Measurements from ENCODE around the gene DIP2B.

DNA sequence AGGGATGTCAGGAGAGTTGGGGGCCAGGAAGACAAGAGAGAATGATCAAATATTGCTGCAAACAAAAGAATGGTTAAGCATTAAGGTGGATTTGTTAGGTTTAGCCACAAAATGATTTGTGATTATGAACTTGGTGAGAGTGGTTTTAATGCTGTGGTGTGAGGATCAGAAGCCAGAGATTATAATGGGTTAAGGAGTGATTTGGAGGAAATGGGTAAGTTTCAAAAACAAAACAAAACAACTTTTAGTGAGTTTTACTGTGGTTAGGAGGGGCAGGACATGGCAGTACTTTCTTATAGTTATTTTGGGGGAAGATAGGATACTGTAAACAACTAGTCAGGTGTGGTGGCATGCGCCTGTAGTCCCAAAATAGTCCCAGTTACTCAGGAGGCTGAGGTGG, 24.0 kb downstream of the DIP2B start:
- TF ChIP-seq POLR2A (IDR thresholded peaks at IDR 0.05): no peak
- TF ChIP-seq, protein P1, sequence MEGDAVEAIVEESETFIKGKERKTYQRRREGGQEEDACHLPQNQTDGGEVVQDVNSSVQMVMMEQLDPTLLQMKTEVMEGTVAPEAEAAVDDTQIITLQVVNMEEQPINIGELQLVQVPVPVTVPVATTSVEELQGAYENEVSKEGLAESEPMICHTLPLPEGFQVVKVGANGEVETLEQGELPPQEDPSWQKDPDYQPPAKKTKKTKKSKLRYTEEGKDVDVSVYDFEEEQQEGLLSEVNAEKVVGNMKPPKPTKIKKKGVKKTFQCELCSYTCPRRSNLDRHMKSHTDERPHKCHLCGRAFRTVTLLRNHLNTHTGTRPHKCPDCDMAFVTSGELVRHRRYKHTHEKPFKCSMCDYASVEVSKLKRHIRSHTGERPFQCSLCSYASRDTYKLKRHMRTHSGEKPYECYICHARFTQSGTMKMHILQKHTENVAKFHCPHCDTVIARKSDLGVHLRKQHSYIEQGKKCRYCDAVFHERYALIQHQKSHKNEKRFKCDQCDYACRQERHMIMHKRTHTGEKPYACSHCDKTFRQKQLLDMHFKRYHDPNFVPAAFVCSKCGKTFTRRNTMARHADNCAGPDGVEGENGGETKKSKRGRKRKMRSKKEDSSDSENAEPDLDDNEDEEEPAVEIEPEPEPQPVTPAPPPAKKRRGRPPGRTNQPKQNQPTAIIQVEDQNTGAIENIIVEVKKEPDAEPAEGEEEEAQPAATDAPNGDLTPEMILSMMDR (IDR thresholded peaks at IDR 0.05): no peak

All from adrenal gland (tissue), 5 donors.